Renal pelvis (tissue), 4 donors: ENCODE results near the gene AKAP6. TPM values are rescaled to one million over a fixed set of nuclear protein-coding genes. Genes with fewer than 3 reads are reported as not detected.
A peak's percentile ranks its signal among the peaks of the same experiment; 100 is the strongest.

Source experiments
- DNase-seq: peaks from one replicate; pipeline ENCODE4 v3.0.0-alpha.2; 2013
- polyA plus RNA-seq, 3 donors: library from polyadenylated mRNA; unstranded; fragments of 120-200 nt; gene quantifications; one replicate each; pipeline ENCODE4 v1.2.1, GENCODE V29; 2013; ENCODE audit not compliant: insufficient read length in 3 of 3

AKAP6 gene
- polyA plus RNA-seq, 3 donors: 2.2 to 4.6 (median 2.5) TPM

GRCh38 chr14:32332415-32333316, 3.6 kb downstream of the AKAP6 start:
- no peak for DNase-seq

DNA sequence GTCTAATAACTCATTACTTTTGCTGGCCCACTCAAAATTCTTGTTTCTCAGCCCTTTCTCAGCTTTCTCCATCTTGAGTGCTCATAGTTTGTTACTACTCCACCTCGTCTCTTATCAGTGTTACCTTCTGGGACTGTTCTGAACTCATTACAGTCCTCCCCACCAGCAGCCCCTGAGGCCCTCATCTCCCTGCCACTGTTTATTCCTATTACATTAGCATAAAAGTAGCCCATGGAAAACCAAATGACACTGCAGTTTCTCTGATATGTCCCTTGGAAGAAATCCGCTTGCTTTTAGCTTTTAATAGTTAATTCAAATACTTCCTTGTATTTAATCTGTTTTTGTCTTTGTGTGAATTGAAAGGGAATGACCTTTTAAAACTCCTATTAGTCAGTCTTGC, 7.6 kb downstream of the AKAP6 start:
- DNase-seq: no peak

DNA sequence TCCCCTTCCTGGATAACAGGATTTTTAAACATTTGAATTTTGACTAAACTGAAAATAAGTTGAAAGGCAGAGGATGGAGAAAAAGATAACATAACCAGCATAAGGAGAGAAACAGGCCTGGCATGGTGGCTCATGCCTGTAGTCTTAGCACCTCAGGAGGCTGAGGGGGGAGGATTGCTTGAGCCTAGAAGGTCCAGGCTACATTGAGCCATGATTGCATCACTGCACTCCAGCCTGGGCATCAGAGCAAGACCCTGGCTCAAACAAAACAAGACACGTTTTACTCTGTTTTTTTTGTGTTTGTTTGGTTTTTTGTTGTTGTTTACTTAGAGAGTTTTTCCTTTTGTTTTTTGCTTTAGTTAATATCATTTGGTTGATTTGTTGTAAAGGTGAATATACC, 8.7 kb downstream of the AKAP6 start:
- no peak for DNase-seq

GRCh38 chr14:32339188-32339587, 10.1 kb downstream of the AKAP6 start:
- no peak for DNase-seq

DNA sequence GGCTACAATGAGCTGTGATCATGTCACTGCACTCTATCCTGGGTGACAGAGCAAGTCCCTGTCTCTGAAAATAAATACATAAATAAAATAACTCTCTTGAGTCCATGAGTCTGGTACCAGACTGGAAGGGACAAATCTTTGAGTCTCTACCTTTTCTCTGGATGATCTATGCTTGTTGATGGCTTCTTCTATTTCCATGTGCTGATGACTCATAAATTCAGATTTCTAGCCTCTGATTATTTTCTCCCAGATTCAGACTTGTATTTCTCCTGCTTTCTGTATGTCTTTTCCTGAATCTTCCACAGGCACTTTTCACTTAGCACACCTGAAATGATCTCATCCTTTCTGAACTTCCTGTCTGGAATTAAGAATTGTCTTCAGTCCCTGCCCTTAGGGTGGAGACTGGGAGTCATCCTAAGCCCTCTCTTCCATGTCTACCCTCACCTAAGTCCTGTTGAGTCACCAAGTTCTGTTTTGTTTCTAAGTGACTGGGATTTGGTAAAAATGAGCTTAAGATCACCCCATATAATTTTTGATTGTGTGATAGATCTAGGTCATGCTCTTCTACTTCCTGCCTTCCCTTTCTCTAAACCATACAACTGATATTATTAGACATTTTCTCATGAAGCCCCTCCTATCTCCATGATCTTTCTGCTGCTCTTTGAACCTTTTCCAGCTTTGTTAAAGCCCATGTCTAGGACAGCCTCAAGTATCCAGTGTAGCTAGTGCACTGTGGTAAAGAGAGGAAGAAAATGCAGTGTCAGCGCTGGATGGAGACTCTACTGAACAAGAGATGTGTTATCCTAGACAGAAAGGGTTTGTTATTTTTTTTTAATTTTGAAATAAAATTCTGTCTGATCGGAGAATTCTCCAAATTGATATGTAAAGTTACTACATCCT, 13.1 kb downstream of the AKAP6 start:
- no peak for DNase-seq

GRCh38 chr14:32342847-32343194, 13.7 kb downstream of the AKAP6 start:
- DNase-seq: no peak

- no peak for DNase-seq
These were observed 14.9 kb downstream of the AKAP6 start for GRCh38 chr14:32343926-32344430.

DNA sequence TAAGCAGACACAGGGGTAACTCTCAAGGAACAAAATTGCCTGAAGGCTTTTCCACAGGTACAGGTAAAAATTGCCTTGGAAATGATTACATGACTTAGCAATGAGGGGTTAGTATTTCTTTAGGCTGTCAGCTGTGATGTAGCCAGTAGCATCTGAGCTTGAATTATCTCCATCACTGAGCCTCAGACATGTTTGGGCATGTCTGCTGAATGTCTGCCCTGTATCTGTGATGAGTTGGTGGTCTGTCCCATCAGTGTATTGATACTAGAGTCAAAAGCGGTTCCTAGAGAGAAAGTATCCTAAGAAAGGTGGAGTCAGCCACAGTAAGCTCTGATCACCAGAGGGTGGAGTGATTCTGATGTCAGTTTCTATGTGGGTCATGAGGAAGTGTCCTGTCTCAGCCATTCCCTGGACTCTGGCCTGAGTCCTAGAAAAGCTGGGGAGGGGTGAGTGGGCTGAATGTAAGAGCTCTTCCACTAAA, 16.3 kb downstream of the AKAP6 start:
- no peak for DNase-seq

GRCh38 chr14:32349322-32349721, 20.2 kb downstream of the AKAP6 start:
- DNase-seq: no peak

GRCh38 chr14:32350020-32350419, 20.9 kb downstream of the AKAP6 start:
- no peak for DNase-seq

- DNase-seq: no peak
These were observed 23.5 kb downstream of the AKAP6 start for GRCh38 chr14:32352631-32353030.

DNA sequence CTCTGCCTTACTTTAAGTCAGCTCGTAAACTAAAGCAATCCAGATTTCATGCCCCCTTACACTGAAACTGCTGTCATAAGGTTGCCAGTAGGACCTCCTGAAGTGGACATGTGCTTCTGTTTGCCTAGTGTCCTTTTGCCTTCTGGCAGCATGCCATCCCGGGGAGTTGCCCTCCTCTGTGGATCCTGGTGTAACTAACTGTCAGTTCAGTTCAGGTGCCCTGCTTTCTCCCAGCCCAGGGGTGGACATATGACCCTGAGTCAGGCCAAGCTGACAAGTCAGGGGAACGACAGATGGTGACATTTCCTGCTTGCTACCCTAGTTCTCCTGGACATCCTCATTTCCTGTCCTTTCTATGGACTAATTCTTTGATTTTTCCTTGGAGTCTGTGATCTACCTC, 25.6 kb downstream of the AKAP6 start:
- DNase-seq: no peak

GRCh38 chr14:32358781-32359180, 29.7 kb downstream of the AKAP6 start:
- DNase-seq: no peak

DNA sequence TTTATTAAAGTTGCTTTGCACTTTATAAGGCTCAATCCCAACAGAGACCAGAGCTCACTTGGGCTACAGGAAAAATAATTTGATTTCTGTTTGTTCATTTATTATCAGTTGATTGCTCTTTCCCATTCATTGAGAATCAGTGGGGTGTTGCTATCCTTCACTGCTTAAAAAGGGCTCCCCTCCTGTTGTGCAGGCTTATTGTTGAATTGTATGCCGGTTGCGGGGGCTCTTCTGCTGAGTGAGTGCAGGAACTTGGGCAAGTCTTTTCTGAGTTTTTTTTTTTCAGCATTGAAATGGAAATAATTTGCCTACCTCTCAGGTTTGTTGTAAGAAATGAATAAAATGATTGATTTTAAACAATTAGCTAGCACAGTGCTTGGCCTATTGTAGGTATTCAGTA, 32.6 kb downstream of the AKAP6 start:
- no peak for DNase-seq

GRCh38 chr14:32363761-32364160, 34.7 kb downstream of the AKAP6 start:
- DNase-seq: no peak

- no peak for DNase-seq
These were observed 35.8 kb downstream of the AKAP6 start for GRCh38 chr14:32364941-32365340.

GRCh38 chr14:32366256-32366879, 37.3 kb downstream of the AKAP6 start:
- peak; percentile 11 for DNase-seq

- DNase-seq: peak; percentile 12
These were observed 37.9 kb downstream of the AKAP6 start for GRCh38 chr14:32366986-32367385.

GRCh38 chr14:32367516-32367915, 38.4 kb downstream of the AKAP6 start:
- no peak for DNase-seq

- DNase-seq: no peak
These were observed 39.0 kb downstream of the AKAP6 start for GRCh38 chr14:32368107-32368506.

- no peak for DNase-seq
These were observed 41.6 kb downstream of the AKAP6 start for GRCh38 chr14:32370714-32371113.

DNA sequence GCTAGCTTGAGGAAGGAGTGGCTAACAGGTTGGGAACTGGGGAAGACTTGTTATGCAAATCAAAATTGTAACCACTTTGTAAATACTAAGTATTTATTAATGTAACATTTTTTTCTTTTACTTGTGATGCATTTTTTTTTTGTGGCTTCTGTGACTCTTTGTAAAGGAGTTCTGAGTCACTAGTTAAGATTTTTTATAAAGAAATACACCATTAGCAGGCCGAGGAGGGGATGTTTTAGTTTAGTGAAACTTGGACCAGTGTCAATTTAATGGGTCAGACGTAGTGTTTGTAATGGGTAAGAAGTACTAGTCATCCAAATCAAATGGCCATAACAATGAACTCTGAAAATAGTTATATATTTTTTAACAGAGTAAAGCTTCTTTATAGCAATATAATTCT, 43.1 kb downstream of the AKAP6 start:
- DNase-seq: no peak
